Trophoblast cell (in vitro differentiated cells and primary cell): Measurements from ENCODE around the gene ITGA6.
A peak's percentile ranks its signal among the peaks of the same experiment; 100 is the strongest.

ENCODE experiments used
- DNase-seq, 2 donors: peaks; one replicate each; pipeline ENCODE4 v3.0.0-alpha.2; 2016
- H2AFZ ChIP-seq: 2 replicates; pipeline ENCODE4 v1.6.1; 2013; ENCODE audit warnings: low read length, moderate library complexity, mild to moderate bottlenecking; ENCODE audit not compliant: insufficient read depth, poor library complexity
- H2AK5ac ChIP-seq: 2 replicates; pipeline ENCODE4 v1.6.1; 2013; ENCODE audit warnings: mild to moderate bottlenecking, low read length
- H2BK120ac ChIP-seq: 2 replicates; pipeline ENCODE4 v1.6.1; 2013; ENCODE audit warnings: low read length, mild to moderate bottlenecking, moderate library complexity; ENCODE audit not compliant: insufficient read depth, poor library complexity
- H2BK12ac ChIP-seq: 2 replicates; pipeline ENCODE4 v1.6.1; 2013; ENCODE audit warnings: mild to moderate bottlenecking, low read length, moderate library complexity
- H2BK5ac ChIP-seq: 2 replicates; pipeline ENCODE4 v1.6.1; 2013; ENCODE audit warnings: low read length, low read depth, moderate library complexity, mild to moderate bottlenecking; ENCODE audit not compliant: poor library complexity
- H3K14ac ChIP-seq: 2 replicates; pipeline ENCODE4 v1.6.1; 2013; ENCODE audit warnings: mild to moderate bottlenecking, low read length
- H3K18ac ChIP-seq: 2 replicates; pipeline ENCODE4 v1.6.1; 2013; ENCODE audit warnings: mild to moderate bottlenecking, low read length
- H3K23ac ChIP-seq: 2 replicates; pipeline ENCODE4 v1.6.1; 2013; ENCODE audit warnings: low read length
- H3K27ac ChIP-seq: 2 replicates; pipeline ENCODE4 v1.5.1; 2013; ENCODE audit warnings: low read depth, mild to moderate bottlenecking, inconsistent platforms, low read length, moderate library complexity
- H3K27me3 ChIP-seq: 2 replicates; pipeline ENCODE4 v1.6.1; 2013; ENCODE audit warnings: inconsistent platforms, mild to moderate bottlenecking, low read length, moderate library complexity; ENCODE audit not compliant: insufficient read depth
- H3K36me3 ChIP-seq, 2 experiments: 1 replicate in 1 of 2; 2 replicates in 1 of 2; pipeline ENCODE4 v1.6.1; 2013; ENCODE audit warnings: low read length in 2 of 2, mild to moderate bottlenecking in 2 of 2, moderate library complexity in 1 of 2; ENCODE audit not compliant: insufficient read depth in 2 of 2, control insufficient read depth in 1 of 2
- H3K4ac ChIP-seq: 2 replicates; pipeline ENCODE4 v1.6.1; 2013; ENCODE audit warnings: low read depth, mild to moderate bottlenecking, low read length, moderate library complexity
- H3K4me1 ChIP-seq, 2 experiments: 1 replicate in 1 of 2; 2 replicates in 1 of 2; pipeline ENCODE4 v1.6.1; 2013; ENCODE audit warnings: low read length in 2 of 2, mild to moderate bottlenecking in 2 of 2, moderate library complexity in 1 of 2; ENCODE audit not compliant: insufficient read depth in 2 of 2, control insufficient read depth in 1 of 2
- H3K4me2 ChIP-seq: 2 replicates; pipeline ENCODE4 v1.6.1; 2013; ENCODE audit warnings: inconsistent platforms, mild to moderate bottlenecking, low read length, moderate library complexity
- H3K4me3 ChIP-seq: 2 replicates; pipeline ENCODE4 v1.5.1; 2013; ENCODE audit warnings: mild to moderate bottlenecking, low read depth, low read length, inconsistent platforms
- H3K79me1 ChIP-seq: one replicate; pipeline ENCODE4 v1.6.1; 2013; ENCODE audit warnings: low read length
- H3K79me2 ChIP-seq: 2 replicates; pipeline ENCODE4 v1.6.1; 2013; ENCODE audit warnings: low read length, mild to moderate bottlenecking; ENCODE audit not compliant: control insufficient read depth, insufficient read depth, poor library complexity
- H3K9ac ChIP-seq: 2 replicates; pipeline ENCODE4 v1.6.1; 2013; ENCODE audit warnings: mild to moderate bottlenecking, low read length
- H3K9me3 ChIP-seq: 2 replicates; pipeline ENCODE4 v1.6.1; 2013; ENCODE audit warnings: low read depth, mild to moderate bottlenecking, control low read depth, inconsistent platforms, low read length; ENCODE audit not compliant: insufficient read depth
- H4K12ac ChIP-seq: 2 replicates; pipeline ENCODE4 v1.6.1; 2013; ENCODE audit warnings: low read depth, mild to moderate bottlenecking, low read length, moderate library complexity
- H4K8ac ChIP-seq: 2 replicates; pipeline ENCODE4 v1.6.1; 2013; ENCODE audit warnings: low read depth, mild to moderate bottlenecking, low read length, moderate library complexity
- H4K91ac ChIP-seq: one replicate; pipeline ENCODE4 v1.6.1; 2013; ENCODE audit warnings: low read depth, mild to moderate bottlenecking, low read length, moderate library complexity
- WGBS: extraction: QIAGEN DNeasy Blood & Tissue Kit; methylation state at CpG from one replicate; pipeline ENCODE4 v1.1.7; 2013; ENCODE audit warnings: missing lambda C conversion rate; ENCODE audit not compliant: insufficient read length, insufficient coverage; ENCODE audit errors: extremely low coverage; 5-methylcytosine and 5-hydroxymethylcytosine counted together

The ITGA6 gene

DNA sequence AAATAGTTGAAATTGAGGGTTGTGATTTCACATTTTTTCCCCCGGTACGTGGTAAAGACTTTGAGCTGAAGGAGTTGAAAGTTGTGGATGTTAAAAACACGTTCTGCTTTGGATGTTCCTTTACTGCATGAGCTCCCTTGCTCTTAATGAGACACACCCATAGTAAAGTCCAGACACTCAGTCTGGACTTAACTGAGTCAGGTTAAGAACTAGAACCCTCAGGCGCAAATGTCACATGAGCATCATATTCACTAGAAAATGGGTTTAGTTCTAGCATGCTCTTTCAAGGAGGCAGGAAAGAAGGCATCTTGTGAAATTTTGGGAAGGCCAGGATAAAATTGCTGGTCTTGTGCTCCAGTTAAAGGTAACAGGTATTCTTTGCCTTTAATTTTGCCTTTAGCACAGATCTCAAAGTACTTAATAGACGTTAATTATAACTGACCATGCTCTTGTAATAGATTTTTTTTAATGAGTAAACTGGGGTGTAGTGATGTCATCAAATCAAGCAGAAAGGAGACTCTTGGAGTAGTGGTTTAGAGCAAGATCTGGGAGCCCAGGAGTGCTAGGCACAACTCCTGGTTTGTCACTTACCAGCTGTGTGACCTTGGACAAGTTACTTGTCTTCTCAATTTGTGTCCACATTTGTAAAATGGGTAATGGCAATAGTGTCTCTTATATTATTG is 20.6 kb downstream of the ITGA6 start:
- H3K4me2 ChIP-seq, result no peak overlapping the region
- H2AK5ac ChIP-seq, result no peak overlapping the region

DNA sequence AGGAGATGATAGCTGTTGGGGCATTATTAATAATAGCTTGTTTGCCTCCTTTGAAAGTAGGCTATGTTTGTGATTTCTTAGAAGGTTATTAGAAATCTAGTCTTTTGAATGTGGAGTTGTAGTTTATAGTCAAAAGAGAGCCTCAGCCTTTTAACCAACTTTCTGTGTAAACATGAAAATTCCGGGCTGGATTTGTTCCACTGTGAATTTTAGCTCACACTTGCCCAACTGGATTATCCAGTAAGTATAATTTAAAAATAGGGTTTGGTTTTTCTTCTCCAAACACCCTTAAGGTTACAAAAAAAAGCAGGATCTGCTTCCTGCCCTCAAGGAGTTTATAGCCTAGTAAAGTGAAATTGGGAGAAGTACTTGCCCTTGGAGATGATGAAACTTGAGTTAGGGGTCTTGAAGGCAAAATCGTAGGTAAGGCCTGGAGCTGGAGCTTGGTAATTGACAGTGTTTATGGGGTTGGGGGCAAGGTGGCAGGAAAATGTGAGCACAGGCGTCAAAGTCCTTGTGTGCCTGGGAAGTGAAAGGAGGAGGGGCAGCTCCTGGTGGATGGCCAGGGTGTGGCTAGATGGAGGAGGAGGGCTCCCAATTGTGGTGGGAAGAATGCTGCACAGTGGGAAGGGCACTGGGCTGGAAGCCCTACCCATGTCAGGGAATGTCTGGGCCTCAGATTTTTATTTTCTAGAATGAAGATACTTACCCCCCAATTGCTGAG is 21.3 kb downstream of the ITGA6 start:
- Histone ChIP-seq H2AK5ac (no peak overlapping the region), H3K9ac (no peak overlapping the region), H3K23ac (no peak overlapping the region), H2BK5ac (no peak overlapping the region), H2BK12ac (peak overlapping the region; percentile 8), H3K36me3 (no peaks in the 10 kb centered on the region), H3K4me3 (no peak overlapping the region), H2BK120ac (no peak overlapping the region), H3K4ac (no peak overlapping the region), H3K4me2 (no peak overlapping the region), H3K9me3 (no peaks in the 10 kb centered on the region), H4K12ac (no peak overlapping the region), H3K14ac (no peak overlapping the region), H2AFZ (no peak overlapping the region), H3K4me1 (peaks cover 8 to 12% of the 10 kb centered on the region in 2 experiments), H4K91ac (no peak overlapping the region), H3K79me2 (no peaks in the 10 kb centered on the region), H3K18ac (peak overlapping the region; percentile 28), H3K27me3 (no peaks in the 10 kb centered on the region), H3K27ac (no peak overlapping the region), H3K79me1 (no peaks in the 10 kb centered on the region), H4K8ac (no peak overlapping the region)
- no CpG with 5 or more reads among the region's 3 CpGs for WGBS
- DNase-seq, result no peak

More for the DNA sequence above, 20.6 kb downstream of the ITGA6 start:
- no peaks in the 10 kb centered on the region for H3K79me2 ChIP-seq
- no peak overlapping the region for H4K91ac ChIP-seq
- H3K27ac ChIP-seq, result no peak overlapping the region
- no peak overlapping the region for H2BK5ac ChIP-seq
- no peaks in the 10 kb centered on the region for H3K36me3 ChIP-seq
- H3K79me1 ChIP-seq, result no peaks in the 10 kb centered on the region
- no peak overlapping the region for H2AFZ ChIP-seq
- H3K4me1 ChIP-seq, result peaks cover 8 to 12% of the 10 kb centered on the region in 2 experiments
- no CpG with 5 or more reads among the region's 5 CpGs for WGBS
- H3K14ac ChIP-seq, result no peak overlapping the region
- no peak overlapping the region for H3K9ac ChIP-seq
- H2BK120ac ChIP-seq, result no peak overlapping the region
- H3K9me3 ChIP-seq, result no peaks in the 10 kb centered on the region
- H3K4ac ChIP-seq, result no peak overlapping the region
- no peak overlapping the region for H3K23ac ChIP-seq
- H4K12ac ChIP-seq, result no peak overlapping the region
- no peak overlapping the region for H3K18ac ChIP-seq
- peak; percentile 55 to 69 for DNase-seq
- H4K8ac ChIP-seq, result no peak overlapping the region
- H3K27me3 ChIP-seq, result no peaks in the 10 kb centered on the region
- no peak overlapping the region for H2BK12ac ChIP-seq
- H3K4me3 ChIP-seq, result no peak overlapping the region

DNA sequence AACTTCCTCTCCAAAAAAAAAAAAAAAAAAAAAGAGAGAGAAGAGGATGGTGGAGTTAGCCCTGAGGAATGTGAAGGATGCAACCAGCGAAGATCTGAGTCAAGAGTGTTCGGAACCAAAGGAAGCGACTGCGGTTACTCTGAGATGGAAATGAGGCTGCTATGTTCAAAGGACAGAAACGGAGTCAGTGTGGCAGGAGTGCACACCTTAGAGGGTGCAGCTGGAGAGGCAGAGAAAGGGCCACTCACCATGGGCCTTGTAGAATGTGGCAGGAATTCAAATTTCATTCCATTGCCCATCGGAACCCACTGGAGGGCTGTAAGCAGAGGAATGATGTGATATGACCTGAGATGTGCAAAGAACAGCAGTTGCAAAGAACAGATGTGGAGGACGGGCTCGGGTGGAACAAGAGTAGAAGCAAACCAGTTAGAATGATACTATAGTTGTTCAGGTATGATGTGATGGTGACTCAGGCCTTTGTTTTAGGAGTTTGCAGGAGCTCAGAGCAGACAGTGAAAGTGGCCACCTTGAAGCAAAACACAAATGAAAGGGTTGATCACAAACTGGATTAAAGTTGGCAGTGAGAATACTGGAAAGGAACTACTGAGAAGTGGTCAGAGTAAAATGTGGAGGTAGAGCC is 22.6 kb downstream of the ITGA6 start:
- H3K18ac ChIP-seq, result no peak overlapping the region
- no peak overlapping the region for H2AFZ ChIP-seq
- H3K27me3 ChIP-seq, result no peaks in the 10 kb centered on the region
- H3K79me1 ChIP-seq, result no peaks in the 10 kb centered on the region
- no peaks in the 10 kb centered on the region for H3K9me3 ChIP-seq
- H2BK5ac ChIP-seq, result no peak overlapping the region
- H4K8ac ChIP-seq, result no peak overlapping the region
- no peaks in the 10 kb centered on the region for H3K79me2 ChIP-seq
- no peak overlapping the region for H2BK12ac ChIP-seq
- no peak overlapping the region for H4K91ac ChIP-seq
- peaks cover 13 to 18% of the 10 kb centered on the region in 2 experiments for H3K4me1 ChIP-seq
- no peak overlapping the region for H3K14ac ChIP-seq
- no peak overlapping the region for H2AK5ac ChIP-seq
- no peak overlapping the region for H4K12ac ChIP-seq
- H3K36me3 ChIP-seq, result no peaks in the 10 kb centered on the region
- no peak overlapping the region for H3K4ac ChIP-seq
- no peak overlapping the region for H3K4me3 ChIP-seq
- H3K23ac ChIP-seq, result no peak overlapping the region
- no peak overlapping the region for H3K9ac ChIP-seq
- no peak overlapping the region for H3K4me2 ChIP-seq
- no peak overlapping the region for H3K27ac ChIP-seq
- no CpG with 5 or more reads among the region's 8 CpGs for WGBS
- DNase-seq, result peak; percentile 62 to 79
- H2BK120ac ChIP-seq, result no peak overlapping the region

DNA sequence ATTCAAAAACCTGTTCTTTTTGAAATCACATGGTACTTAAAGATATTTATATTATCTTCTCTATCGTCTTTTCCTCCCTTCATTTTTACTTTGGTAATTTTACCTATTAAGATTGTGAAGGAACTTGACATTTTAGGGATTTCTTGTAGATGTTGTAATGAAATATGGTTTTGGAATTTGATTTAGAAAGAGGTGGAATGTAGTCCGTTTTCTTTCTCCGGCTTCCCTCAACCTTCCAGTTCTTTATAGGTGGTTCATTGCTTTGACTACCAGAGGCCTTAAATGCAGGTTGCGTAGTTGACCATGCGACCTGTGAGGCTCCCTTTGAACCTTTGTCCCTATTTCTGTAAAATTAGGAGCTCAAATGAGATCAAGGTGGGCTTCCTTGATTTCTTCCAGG is 24.5 kb downstream of the ITGA6 start:
- Histone ChIP-seq H3K14ac (no peak overlapping the region), H2AK5ac (no peak overlapping the region), H3K27ac (no peak overlapping the region), H4K12ac (no peak overlapping the region), H2AFZ (no peak overlapping the region), H3K79me1 (no peaks in the 10 kb centered on the region), H3K27me3 (no peaks in the 10 kb centered on the region), H3K9ac (no peak overlapping the region), H2BK120ac (no peak overlapping the region), H3K4me3 (no peak overlapping the region), H3K4me1 (peaks cover 22 to 29% of the 10 kb centered on the region in 2 experiments), H3K4ac (no peak overlapping the region), H3K79me2 (no peaks in the 10 kb centered on the region), H4K8ac (no peak overlapping the region), H4K91ac (no peak overlapping the region), H3K36me3 (no peaks in the 10 kb centered on the region), H2BK12ac (no peak overlapping the region), H2BK5ac (no peak overlapping the region), H3K18ac (no peak overlapping the region), H3K4me2 (no peak overlapping the region), H3K23ac (no peak overlapping the region), H3K9me3 (no peaks in the 10 kb centered on the region)
- WGBS, result no CpG with 5 or more reads among the region's 5 CpGs
- DNase-seq, result peak; percentile 55 to 91
